Activated CD8-positive, alpha-beta memory T cell treated with anti-CD3 and anti-CD28 coated beads, Interleukin-2, amount 10 ng/mL, durations not matched to agents 7 days and 5 days (primary cell): ENCODE data around the gene TUBA3D. TPM values are rescaled to one million over a fixed set of nuclear protein-coding genes. Genes with fewer than 3 reads are reported as not detected.
"Not testable (repeated sequence)": the region's sequence is repeated elsewhere in the genome, so short reads cannot be mapped to it uniquely, and the experiment has no call there.

Experiments
- ATAC-seq: fragments of 150-1000 bp; cut with Tn5 transposase; one replicate; pipeline ENCODE4 v1.10.0; 2021; ENCODE audit warnings: moderate library complexity
- CTCF ChIA-PET: fragments of 350-600 bp; sonication (Branson Sonifier 250); formaldehyde crosslinking; loops from one replicate; lab custom pipeline; 2021; ENCODE audit warnings: antibody characterized with exemption; lab: Charles Lee
- DNase-seq: peaks from one replicate; pipeline ENCODE4 v3.0.0-alpha.2; 2020
- H3K27ac Mint-ChIP-seq: one replicate; pipeline ENCODE4 v1.8.0; 2021; ENCODE audit warnings: mild to moderate bottlenecking, mixed read lengths
- H3K27me3 Mint-ChIP-seq: one replicate; pipeline ENCODE4 v1.8.0; 2021; ENCODE audit warnings: mixed read lengths
- H3K36me3 Mint-ChIP-seq: one replicate; pipeline ENCODE4 v1.8.0; 2021; ENCODE audit warnings: mild to moderate bottlenecking, mixed read lengths
- H3K4me1 Mint-ChIP-seq: one replicate; pipeline ENCODE4 v1.8.0; 2021; ENCODE audit warnings: mixed read lengths
- H3K4me3 Mint-ChIP-seq: one replicate; pipeline ENCODE4 v1.8.0; 2021; ENCODE audit warnings: mild to moderate bottlenecking, moderate library complexity, mixed read lengths
- H3K9me3 Mint-ChIP-seq: one replicate; pipeline ENCODE4 v1.8.0; 2022; ENCODE audit warnings: low read depth, mixed read lengths
- total RNA-seq, 2 experiments: library from RNA; stranded (reverse); gene quantifications; one replicate each; pipeline ENCODE4 v1.2.3, GENCODE V29; 2021

Gene TUBA3D
- not detected for total RNA-seq

GRCh38 chr2:131475831-131476230 lies at the start of gene TUBA3D:
TUBA3D (plus strand) TSS chr2:131476119; CDS start chr2:131476200, 81 bp downstream.
- no peak for DNase-seq
- Mint-ChIP-seq H3K27me3 (no peaks in the 10 kb centered on the region), H3K4me3 (no peak within 1 kb of the TSS), H3K9me3 (no peaks in the 10 kb centered on the region), H3K36me3 (peaks cover 5% of the 10 kb centered on the region), H3K4me1 (no peaks in the 10 kb centered on the region), H3K27ac (no peak within 1 kb of the TSS)
- no peak for ATAC-seq
- CTCF ChIA-PET = no interaction called here

GRCh38 chr2:131426727-131427126 lies 49.2 kb upstream of the TUBA3D start:
- Mint-ChIP-seq H3K4me1 (peaks cover 10% of the 10 kb centered on the region), H3K36me3 (peaks cover 1% of the 10 kb centered on the region), H3K4me3 (peak overlapping the region; percentile 3), H3K27me3 (peaks cover 81% of the 10 kb centered on the region), H3K27ac (peak overlapping the region; percentile 50), H3K9me3 (no peaks in the 10 kb centered on the region)
- DNase-seq = no peak
- ATAC-seq = peak; percentile 45
- CTCF ChIA-PET = interaction anchor here (0.8 to 1.5 kb wide), 4 partner anchors 13 to 273 kb away, joined by 3 to 5 read pairs (median 4); partner anchors contain the start of gene MZT2A

- Mint-ChIP-seq H3K9me3 (no peaks in the 10 kb centered on the region), H3K27me3 (peaks cover 55% of the 10 kb centered on the region), H3K4me3 (no peak overlapping the region), H3K36me3 (no peaks in the 10 kb centered on the region), H3K27ac (no peak overlapping the region), H3K4me1 (peaks cover 4% of the 10 kb centered on the region)
- CTCF ChIA-PET = interaction anchor here (1.4 kb wide), 1 partner anchor 18 kb away, joined by 4 read pairs; no protein-coding TSS in a partner anchor
- no peak for ATAC-seq
- no peak for DNase-seq
These were observed 44.6 kb upstream of the TUBA3D start for GRCh38 chr2:131431336-131431735.

GRCh38 chr2:131440742-131441468 lies 35.0 kb upstream of the TUBA3D start:
- H3K4me1 Mint-ChIP-seq, ATAC-seq, H3K4me3 Mint-ChIP-seq, DNase-seq, CTCF ChIA-PET, H3K9me3 Mint-ChIP-seq, H3K36me3 Mint-ChIP-seq, H3K27ac Mint-ChIP-seq: not testable (repeated sequence)
- H3K27me3 Mint-ChIP-seq = peaks cover 21% of the 10 kb centered on the region

GRCh38 chr2:131444736-131445514 lies 31.0 kb upstream of the TUBA3D start:
- H3K27ac Mint-ChIP-seq, ATAC-seq, H3K4me1 Mint-ChIP-seq, DNase-seq, H3K4me3 Mint-ChIP-seq, CTCF ChIA-PET, H3K9me3 Mint-ChIP-seq, H3K36me3 Mint-ChIP-seq: not testable (repeated sequence)
- H3K27me3 Mint-ChIP-seq = peaks cover 26% of the 10 kb centered on the region

- H3K27ac Mint-ChIP-seq, H3K4me3 Mint-ChIP-seq, ATAC-seq, DNase-seq, H3K36me3 Mint-ChIP-seq, H3K4me1 Mint-ChIP-seq, H3K9me3 Mint-ChIP-seq, CTCF ChIA-PET: not testable (repeated sequence)
- peaks cover 28% of the 10 kb centered on the region for H3K27me3 Mint-ChIP-seq
These were observed 30.5 kb upstream of the TUBA3D start for GRCh38 chr2:131445515-131445797.

- no peak overlapping the region for H3K4me3 Mint-ChIP-seq
- no peak for ATAC-seq
- no peak overlapping the region for H3K27ac Mint-ChIP-seq
- CTCF ChIA-PET = no interaction called here
- H3K4me1 Mint-ChIP-seq = peaks cover 5% of the 10 kb centered on the region
- H3K36me3 Mint-ChIP-seq = no peaks in the 10 kb centered on the region
- DNase-seq = no peak
- no peaks in the 10 kb centered on the region for H3K9me3 Mint-ChIP-seq
- H3K27me3 Mint-ChIP-seq = peaks cover 24% of the 10 kb centered on the region
These were observed 30.0 kb upstream of the TUBA3D start for GRCh38 chr2:131445896-131446295.

- ATAC-seq = not testable (repeated sequence)
These were observed 27.9 kb upstream of the TUBA3D start for GRCh38 chr2:131447981-131448380.

GRCh38 chr2:131451265-131451949 lies 24.5 kb upstream of the TUBA3D start:
- H3K27ac Mint-ChIP-seq, H3K36me3 Mint-ChIP-seq, H3K4me3 Mint-ChIP-seq, DNase-seq, CTCF ChIA-PET, H3K9me3 Mint-ChIP-seq: not testable (repeated sequence)
- peak; percentile 73 for ATAC-seq
- H3K4me1 Mint-ChIP-seq = peaks cover 10% of the 10 kb centered on the region
- H3K27me3 Mint-ChIP-seq = peaks cover 32% of the 10 kb centered on the region

More at GRCh38 chr2:131447981-131448380, 27.9 kb upstream of the TUBA3D start:
- H3K4me3 Mint-ChIP-seq, H3K4me1 Mint-ChIP-seq, DNase-seq, H3K36me3 Mint-ChIP-seq, H3K27ac Mint-ChIP-seq, CTCF ChIA-PET, H3K9me3 Mint-ChIP-seq: not testable (repeated sequence)
- H3K27me3 Mint-ChIP-seq = peaks cover 23% of the 10 kb centered on the region

GRCh38 chr2:131454914-131455313 lies 21.0 kb upstream of the TUBA3D start:
- CTCF ChIA-PET, ATAC-seq, H3K27ac Mint-ChIP-seq, H3K4me3 Mint-ChIP-seq, H3K9me3 Mint-ChIP-seq, DNase-seq, H3K36me3 Mint-ChIP-seq: not testable (repeated sequence)
- Mint-ChIP-seq H3K27me3 (peaks cover 35% of the 10 kb centered on the region), H3K4me1 (peaks cover 10% of the 10 kb centered on the region)

GRCh38 chr2:131467722-131468121 lies 8.2 kb upstream of the TUBA3D start:
- H3K36me3 Mint-ChIP-seq, ATAC-seq, H3K4me3 Mint-ChIP-seq, H3K27me3 Mint-ChIP-seq, CTCF ChIA-PET, H3K27ac Mint-ChIP-seq, DNase-seq, H3K9me3 Mint-ChIP-seq, H3K4me1 Mint-ChIP-seq: not testable (repeated sequence)

GRCh38 chr2:131470944-131471343 lies 5.0 kb upstream of the TUBA3D start:
- H3K9me3 Mint-ChIP-seq, H3K4me1 Mint-ChIP-seq, H3K27me3 Mint-ChIP-seq, H3K36me3 Mint-ChIP-seq, H3K4me3 Mint-ChIP-seq, H3K27ac Mint-ChIP-seq, ATAC-seq, DNase-seq, CTCF ChIA-PET: not testable (repeated sequence)

- DNase-seq, H3K4me1 Mint-ChIP-seq, H3K9me3 Mint-ChIP-seq, H3K27ac Mint-ChIP-seq, ATAC-seq, H3K36me3 Mint-ChIP-seq, CTCF ChIA-PET, H3K27me3 Mint-ChIP-seq, H3K4me3 Mint-ChIP-seq: not testable (repeated sequence)
These were observed 4.3 kb upstream of the TUBA3D start for GRCh38 chr2:131471624-131472023.
